Heart right ventricle (tissue), 16 donors: Measurements from ENCODE around the gene POMT1. TPM values are rescaled to one million over a fixed set of nuclear protein-coding genes. Genes with fewer than 3 reads are reported as not detected.
A peak's percentile ranks its signal among the peaks of the same experiment; 100 is the strongest.

Source experiments
- ATAC-seq, 8 donors: fragments of 200-7000 bp; cut with Tn5 transposase; one replicate each; pipeline ENCODE4 v1.9.1; 2020; ENCODE audit warnings: mild to moderate bottlenecking in 8 of 8, moderate library complexity in 8 of 8, moderate number of reproducible peaks in 1 of 8
- DNase-seq, 2 donors: peaks; one replicate each; pipeline ENCODE4 v3.0.0-alpha.2; 2020
- H3K27ac ChIP-seq, 10 donors: fragments of 200-600 bp; sonication (generic) in 2 of 10; one replicate each; pipeline versions ENCODE4 v1.5.0 to v1.8.0; 2020 to 2022; ENCODE audit warnings: mild to moderate bottlenecking in 3 of 10
- H3K27me3 ChIP-seq, 7 donors: fragments of 200-600 bp; one replicate each; pipeline ENCODE4 v1.8.0; 2021 to 2022; ENCODE audit warnings: mild to moderate bottlenecking in 2 of 7
- H3K36me3 ChIP-seq, 9 donors: fragments of 200-600 bp; sonication (generic) in 1 of 9; one replicate each; pipeline versions ENCODE4 v1.5.0 to v1.8.0; 2020 to 2022; ENCODE audit warnings: mild to moderate bottlenecking in 2 of 9
- H3K4me1 ChIP-seq, 9 donors: fragments of 200-600 bp; sonication (generic) in 1 of 9; one replicate each; pipeline versions ENCODE4 v1.5.0 to v1.8.0; 2020 to 2022; ENCODE audit warnings: mild to moderate bottlenecking in 4 of 9
- H3K4me3 ChIP-seq, 10 donors: fragments of 200-600 bp; sonication (generic) in 2 of 10; one replicate each; pipeline versions ENCODE4 v1.5.0 to v1.8.0; 2020 to 2022; ENCODE audit warnings: mild to moderate bottlenecking in 7 of 10, moderate library complexity in 2 of 10
- H3K9me3 ChIP-seq, 11 donors: fragments of 200-600 bp in 10 of 11; sonication (generic) in 2 of 11; one replicate each; pipeline versions ENCODE4 v1.5.0 to v1.8.0; 2013 to 2022; ENCODE audit warnings: mild to moderate bottlenecking in 2 of 11, control low read depth in 1 of 11, moderate library complexity in 1 of 11
- CTCF ChIP-seq, 9 donors: fragments of 200-600 bp; sonication (generic) in 2 of 9; IDR thresholded peaks; one replicate each; pipeline versions ENCODE4 v1.5.0 to v1.8.0; 2021 to 2022; ENCODE audit warnings: antibody characterized with exemption in 9 of 9, mild to moderate bottlenecking in 5 of 9, moderate library complexity in 1 of 9
- WGBS, 2 donors: extraction: QIAGEN DNeasy Blood & Tissue Kit; methylation state at CpG; one replicate each; pipeline ENCODE4 v1.1.7; 2013; ENCODE audit warnings: inconsistent platforms in 1 of 2; 5-methylcytosine and 5-hydroxymethylcytosine counted together
- intact Hi-C, 10 donors: fragments of 100-400 bp; cut with DNase I; formaldehyde crosslinking; loops; one replicate each; pipeline versions ENCODE4 v1.11.1 to v1.14.2; 2022
- polyA plus RNA-seq, 2 donors: library from polyadenylated mRNA; stranded (reverse); fragments of 200-250 nt; gene quantifications; one replicate each; pipeline ENCODE4 v1.2.3, GENCODE V29; 2013
- total RNA-seq, 10 donors: library from RNA; stranded (reverse); fragmentation: NEBNext Ultra II Directional in 3 of 10; extraction: Animal tissue kit (Norgen Biotek cat#: 25700) in 3 of 10; gene quantifications; one replicate each; pipeline versions ENCODE4 v1.2.1 to v1.2.4, GENCODE V29; 2021 to 2023
- donor health status: Arrhythmogenic right ventricular cardiomyopathy.
- donor health status: ischemic (EF 13 %, LVEDD 7.1; RV severe dilation, severe dysfunction).
- donor health status: healthy with polysubstance abuse.
- donor health status: DM: no; HTN: yes; CAD: no.
- donor health status: DM: no; HTN: no; CAD: no.
- donor health status: ischemic (EF 25% LVEDD 6.9; RV normal size, moderate dysfunction).
- donor health status: ischemic (EF 25% LVEDD 5.7; RV mildly dilated, moderate dysfunction).
- donor health status: healthy.
- donor health status: DM: yes; HTN: yes; CAD: no.
- donor health status: Ischemic cardiomyopathy.
- donor health status: ischemic (EF 35%, LVEDD 5.7; RV mildly dilated, moderate dysfunction).
- donor health status: nonischemic (EF 11% LVEDD 7.7; RV severe dilation, severe dysfunction).
- donor health status: DM: yes; HTN: yes; CAD: no.
- donor health status: PGD.
- donor health status: ischemic (EF 29% LVEDD 5.4; RV normal size, mild dysfunction).
- donor health status: nonischemic (EF 23%, LVEDD 6.1; RV moderate dilation, normal function).

POMT1 gene
- total and polyA plus RNA-seq, 12 donors = 17.0 to 34.1 (median 21.2) TPM

- intact Hi-C loops = loop anchor here in 1 of 10 donors (1.0 kb wide), 1 partner anchor 31 kb away; no protein-coding TSS in a partner anchor
- 86 to 91% methylated on average over 19 of the region's 19 CpGs for WGBS, 2 donors
- DNase-seq (no peak), ATAC-seq (no peak)
- Histone ChIP-seq H3K27ac (peak overlapping the region in 3 of 10 donors; percentile 8 to 80 (median 28)), H3K4me1 (peaks cover 2 to 59% (median 24%) of the 10 kb centered on the region in 9 donors), H3K36me3 (peaks cover 0 to 100% (median 87%) of the 10 kb centered on the region in 9 donors), H3K9me3 (no peaks in the 10 kb centered on the region), H3K4me3 (no peak overlapping the region), H3K27me3 (no peaks in the 10 kb centered on the region)
- TF ChIP-seq CTCF (IDR thresholded peaks at IDR 0.05) = no peak
These were observed 16.8 kb upstream of the POMT1 start for GRCh38 chr9:131485728-131486422.

- intact Hi-C loops = no loop called here
- no peaks in the 10 kb centered on the region for H3K27me3 ChIP-seq
- peak overlapping the region in 1 of 10 donors; percentile 20 for H3K27ac ChIP-seq
- H3K9me3 ChIP-seq = no peaks in the 10 kb centered on the region
- DNase-seq (no peak), ATAC-seq (no peak)
- 80 to 84% methylated on average over 9 of the region's 9 CpGs for WGBS, 2 donors
- H3K36me3 ChIP-seq = peaks cover 4 to 100% (median 92%) of the 10 kb centered on the region in 9 donors
- no peak overlapping the region for H3K4me3 ChIP-seq
- TF ChIP-seq CTCF (IDR thresholded peaks at IDR 0.05) = no peak
- H3K4me1 ChIP-seq = peaks cover 0 to 50% (median 22%) of the 10 kb centered on the region in 9 donors
These were observed 15.7 kb upstream of the POMT1 start for GRCh38 chr9:131487001-131487400.

- H3K27ac ChIP-seq = no peak overlapping the region
- intact Hi-C loops = no loop called here
- peaks cover 0 to 44% (median 22%) of the 10 kb centered on the region in 9 donors for H3K4me1 ChIP-seq
- peaks cover 4 to 100% (median 92%) of the 10 kb centered on the region in 9 donors for H3K36me3 ChIP-seq
- 80 to 81% methylated on average over 14 of the region's 14 CpGs for WGBS, 2 donors
- no peak for DNase-seq
- ATAC-seq = no peak
- H3K9me3 ChIP-seq = no peaks in the 10 kb centered on the region
- TF ChIP-seq CTCF (IDR thresholded peaks at IDR 0.05) = no peak
- no peak overlapping the region for H3K4me3 ChIP-seq
- no peaks in the 10 kb centered on the region for H3K27me3 ChIP-seq
These were observed 15.1 kb upstream of the POMT1 start for GRCh38 chr9:131487621-131488031.

- DNase-seq = no peak
- Histone ChIP-seq H3K27me3 (no peaks in the 10 kb centered on the region), H3K4me3 (no peak overlapping the region), H3K36me3 (peaks cover 7 to 100% (median 87%) of the 10 kb centered on the region in 9 donors), H3K27ac (no peak overlapping the region), H3K4me1 (peaks cover 0 to 15% (median 4%) of the 10 kb centered on the region in 9 donors), H3K9me3 (no peaks in the 10 kb centered on the region)
- no peak for TF ChIP-seq CTCF (IDR thresholded peaks at IDR 0.05)
- no peak for ATAC-seq
- 48 to 62% methylated on average over 8 of the region's 8 CpGs for WGBS, 2 donors
- intact Hi-C loops = no loop called here
These were observed 12.2 kb upstream of the POMT1 start for GRCh38 chr9:131490514-131490913.
